ENCODE data around the gene LRP1. TPM values are rescaled to one million over a fixed set of nuclear protein-coding genes. Genes with fewer than 3 reads are reported as not detected.

LRP1 gene
- total and polyA plus RNA-seq, 2 of the 13 experiments (the other 11 are each of a cell fraction or from before 2014, with no cell fraction given) = 14.7 to 30.8 TPM

DNA sequence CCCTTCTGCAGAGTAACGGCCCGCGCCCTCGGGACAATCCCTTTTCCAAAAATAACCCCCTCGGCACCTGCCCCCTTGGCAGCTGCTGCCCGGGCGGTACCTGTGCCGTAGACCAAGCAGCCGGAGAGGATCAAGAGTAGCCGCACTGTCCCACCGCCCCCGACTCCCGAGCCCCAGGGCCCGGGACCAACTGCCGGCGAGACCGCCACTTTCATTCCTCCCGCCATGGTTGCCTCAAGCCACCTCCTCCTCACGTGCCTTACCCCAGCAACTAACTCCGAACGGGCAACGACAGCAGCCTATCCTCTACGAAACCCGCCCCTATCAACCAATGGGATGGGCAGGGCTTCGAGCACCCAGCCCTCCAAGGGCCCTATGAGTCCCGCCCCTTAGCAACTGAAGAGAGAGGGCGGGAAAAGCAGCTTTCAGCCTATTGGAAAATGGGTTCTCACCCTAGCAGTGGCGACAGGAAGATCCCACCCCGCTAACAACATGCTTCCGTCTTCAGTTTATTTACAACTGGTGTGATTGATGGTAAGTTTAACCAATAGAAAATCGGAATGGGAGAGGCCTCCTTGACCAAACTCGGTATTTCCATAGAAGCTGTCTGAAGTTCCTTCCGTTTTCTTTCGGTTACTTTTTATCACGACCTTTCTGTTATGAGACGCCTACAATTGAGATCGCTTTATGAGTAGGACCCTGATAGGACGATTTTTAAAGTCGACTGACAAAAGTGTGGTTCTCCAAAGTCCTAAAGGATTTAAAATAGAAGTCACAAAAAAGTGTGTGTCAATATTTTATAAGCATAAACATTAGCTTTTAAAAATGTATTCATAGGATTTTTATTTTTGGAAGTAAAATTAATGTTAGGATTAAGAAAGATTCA lies 49.5 kb upstream of the LRP1 start, which contains the start of gene NEMP1 (continued):
- TF ChIP-seq KLF15 (CRISPR knock-in tag; IDR thresholded peaks at IDR 0.05; ENCODE audit: borderline replicate concordance) = 0 out of 2 replicates have a peak, but pooled peaks have one; percentile 28
- TF ChIP-seq NR2F1 (CRISPR knock-in tag; IDR thresholded peaks at IDR 0.05) = no peak
- TF ChIP-seq, protein P1, sequence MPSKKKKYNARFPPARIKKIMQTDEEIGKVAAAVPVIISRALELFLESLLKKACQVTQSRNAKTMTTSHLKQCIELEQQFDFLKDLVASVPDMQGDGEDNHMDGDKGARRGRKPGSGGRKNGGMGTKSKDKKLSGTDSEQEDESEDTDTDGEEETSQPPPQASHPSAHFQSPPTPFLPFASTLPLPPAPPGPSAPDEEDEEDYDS (CRISPR knock-in tag; IDR thresholded peaks at IDR 0.05) = peak; percentile 83
- no peak for TF ChIP-seq IKZF1 (IDR thresholded peaks at IDR 0.05)
- peak; percentile 17 to 35; a peak in 1 of 4 replicates for TF ChIP-seq HMGXB4 (CRISPR knock-in tag; IDR thresholded peaks at IDR 0.05; ENCODE audit: borderline replicate concordance in 1 of 2, low read depth in 1 of 2)
- TF ChIP-seq ZNF350 (CRISPR knock-in tag; IDR thresholded peaks at IDR 0.05; ENCODE audit: borderline replicate concordance, low read depth) = no peak; the same call in none of the 2 replicates
- no peak for TF ChIP-seq CREBL2 (CRISPR knock-in tag; IDR thresholded peaks at IDR 0.05; ENCODE audit: borderline replicate concordance)
- no peak for TF ChIP-seq ZNF276 (CRISPR knock-in tag; IDR thresholded peaks at IDR 0.05; ENCODE audit: low read depth)
- TF ChIP-seq TOPORS (CRISPR knock-in tag; IDR thresholded peaks at IDR 0.05) = no peak
- TF ChIP-seq MIER3 (CRISPR knock-in tag; IDR thresholded peaks at IDR 0.05; ENCODE audit: borderline replicate concordance) = 0 out of 2 replicates have a peak, but pooled peaks have one; percentile 60
- no peak for TF ChIP-seq ZBTB2 (CRISPR knock-in tag; IDR thresholded peaks at IDR 0.05; ENCODE audit: low read depth)
- TF ChIP-seq, protein P2, sequence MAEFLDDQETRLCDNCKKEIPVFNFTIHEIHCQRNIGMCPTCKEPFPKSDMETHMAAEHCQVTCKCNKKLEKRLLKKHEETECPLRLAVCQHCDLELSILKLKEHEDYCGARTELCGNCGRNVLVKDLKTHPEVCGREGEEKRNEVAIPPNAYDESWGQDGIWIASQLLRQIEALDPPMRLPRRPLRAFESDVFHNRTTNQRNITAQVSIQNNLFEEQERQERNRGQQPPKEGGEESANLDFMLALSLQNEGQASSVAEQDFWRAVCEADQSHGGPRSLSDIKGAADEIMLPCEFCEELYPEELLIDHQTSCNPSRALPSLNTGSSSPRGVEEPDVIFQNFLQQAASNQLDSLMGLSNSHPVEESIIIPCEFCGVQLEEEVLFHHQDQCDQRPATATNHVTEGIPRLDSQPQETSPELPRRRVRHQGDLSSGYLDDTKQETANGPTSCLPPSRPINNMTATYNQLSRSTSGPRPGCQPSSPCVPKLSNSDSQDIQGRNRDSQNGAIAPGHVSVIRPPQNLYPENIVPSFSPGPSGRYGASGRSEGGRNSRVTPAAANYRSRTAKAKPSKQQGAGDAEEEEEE (CRISPR knock-in tag; IDR thresholded peaks at IDR 0.05; ENCODE audit: borderline replicate concordance) = no peak
- no peak for TF ChIP-seq GPN1 (CRISPR knock-in tag; IDR thresholded peaks at IDR 0.05; ENCODE audit: borderline replicate concordance)
- TF ChIP-seq, protein P3, sequence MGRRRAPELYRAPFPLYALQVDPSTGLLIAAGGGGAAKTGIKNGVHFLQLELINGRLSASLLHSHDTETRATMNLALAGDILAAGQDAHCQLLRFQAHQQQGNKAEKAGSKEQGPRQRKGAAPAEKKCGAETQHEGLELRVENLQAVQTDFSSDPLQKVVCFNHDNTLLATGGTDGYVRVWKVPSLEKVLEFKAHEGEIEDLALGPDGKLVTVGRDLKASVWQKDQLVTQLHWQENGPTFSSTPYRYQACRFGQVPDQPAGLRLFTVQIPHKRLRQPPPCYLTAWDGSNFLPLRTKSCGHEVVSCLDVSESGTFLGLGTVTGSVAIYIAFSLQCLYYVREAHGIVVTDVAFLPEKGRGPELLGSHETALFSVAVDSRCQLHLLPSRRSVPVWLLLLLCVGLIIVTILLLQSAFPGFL (CRISPR knock-in tag; IDR thresholded peaks at IDR 0.05) = no peak
- peak; percentile 67; the same call in 1 of the 2 replicates for TF ChIP-seq RNF2 (conservative IDR thresholded peaks at IDR 0.05; ENCODE audit: low read depth)
- no peak for TF ChIP-seq ZNF572 (CRISPR knock-in tag; IDR thresholded peaks at IDR 0.05)
- TF ChIP-seq ZKSCAN8 (CRISPR knock-in tag; IDR thresholded peaks at IDR 0.05; ENCODE audit: borderline replicate concordance) = no peak
- TF ChIP-seq BRCA1 (CRISPR knock-in tag; IDR thresholded peaks at IDR 0.05) = 0 out of 2 replicates have a peak, but pooled peaks have one; percentile 6

Measured in HepG2 (cell line).